Measurements from ENCODE around the gene FCN2.

FCN2 gene

GRCh38 chr9:134880484-134881312 is at the start of gene FCN2:
Gene FCN2, plus strand, starts transcription at chr9:134880810. Its CDS starts 12 bp downstream, at chr9:134880822.
- DNase-seq (ENCODE audit: low read depth in 4 of 4, low spot score in 1 of 4), result no peak

DNA sequence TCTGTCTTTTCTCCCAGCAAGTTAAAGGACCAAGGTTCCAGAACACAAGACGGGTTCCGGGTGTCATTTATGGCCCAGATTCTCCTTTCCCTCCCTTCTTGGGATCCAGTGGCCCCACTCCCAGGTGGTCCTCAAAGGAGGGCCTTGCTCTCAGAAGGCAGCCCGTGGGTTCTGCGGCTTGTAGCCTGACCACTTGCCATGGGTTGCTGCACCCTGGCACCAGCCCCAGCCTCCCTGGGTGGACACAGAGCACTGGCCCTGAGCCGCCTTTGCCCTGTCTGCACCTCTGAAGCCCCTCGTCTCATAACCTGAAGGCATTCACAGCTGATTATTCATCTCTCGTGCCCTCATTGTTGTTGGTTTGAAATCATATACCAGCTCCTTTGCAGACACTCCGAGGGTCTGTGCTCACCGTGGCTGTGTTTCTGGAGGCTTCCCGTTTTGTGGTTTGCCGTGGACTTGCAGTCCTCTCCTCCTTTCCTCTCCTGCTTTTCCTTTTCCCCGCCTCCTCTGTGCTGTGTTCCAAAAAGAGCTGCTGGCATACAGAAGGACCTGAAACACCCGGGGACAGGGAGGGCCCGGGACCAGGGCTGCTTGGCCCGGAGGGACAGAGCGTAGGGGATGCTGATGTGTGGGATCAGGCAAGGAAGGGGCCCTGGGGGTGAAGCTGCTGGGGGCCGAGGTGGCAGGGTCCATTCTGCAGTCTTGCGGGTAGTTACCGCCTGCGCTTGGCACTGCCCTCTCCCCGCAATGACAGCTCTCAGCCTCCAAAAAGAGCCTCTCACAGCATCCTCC is 49.5 kb upstream of the FCN2 start:
- no peak for DNase-seq (ENCODE audit: low read depth in 4 of 4, low spot score in 1 of 4)

- no peak for DNase-seq (ENCODE audit: low read depth in 4 of 4, low spot score in 1 of 4)
Observed at GRCh38 chr9:134832471-134832870, 48.1 kb upstream of the FCN2 start.

DNA sequence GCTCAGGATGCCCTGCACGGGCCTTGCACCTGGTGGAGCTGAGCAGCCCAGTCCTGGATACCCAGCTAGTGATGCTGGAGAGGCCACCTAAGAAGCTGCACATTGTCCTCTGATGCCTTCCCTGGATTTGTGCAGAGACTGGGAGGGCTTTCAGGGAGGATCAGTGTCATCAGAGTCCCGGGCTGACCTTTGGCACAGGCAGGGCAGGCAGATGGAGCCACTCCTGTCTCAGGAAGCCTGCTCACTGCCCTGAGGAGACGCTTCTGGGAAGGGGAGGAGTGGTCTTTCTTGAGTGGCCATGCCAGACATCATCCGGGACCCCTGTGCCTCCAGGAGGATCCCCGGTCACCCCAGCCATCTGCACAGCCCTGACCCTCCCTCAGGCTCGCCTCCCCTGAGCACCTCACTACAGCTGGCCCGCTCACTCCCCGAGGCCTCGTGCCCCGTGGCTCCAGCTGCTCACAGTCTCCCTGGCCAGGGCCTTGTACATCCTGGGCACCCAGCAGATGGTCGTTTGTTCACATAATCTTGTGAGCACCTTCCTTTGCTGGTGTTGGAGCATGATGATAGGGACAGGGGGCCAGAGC is 47.2 kb upstream of the FCN2 start:
- DNase-seq (ENCODE audit: low read depth in 4 of 4, low spot score in 1 of 4), result no peak

GRCh38 chr9:134834217-134834956 is 46.2 kb upstream of the FCN2 start:
- DNase-seq (ENCODE audit: low read depth in 4 of 4, low spot score in 1 of 4), result no peak

GRCh38 chr9:134834957-134835419 is 45.6 kb upstream of the FCN2 start:
- no peak for DNase-seq (ENCODE audit: low read depth in 4 of 4, low spot score in 1 of 4)

- no peak for DNase-seq (ENCODE audit: low read depth in 4 of 4, low spot score in 1 of 4)
Observed at GRCh38 chr9:134835448-134835847, 45.2 kb upstream of the FCN2 start.

GRCh38 chr9:134835987-134836386 is 44.6 kb upstream of the FCN2 start:
- DNase-seq (ENCODE audit: low read depth in 4 of 4, low spot score in 1 of 4), result no peak

DNA sequence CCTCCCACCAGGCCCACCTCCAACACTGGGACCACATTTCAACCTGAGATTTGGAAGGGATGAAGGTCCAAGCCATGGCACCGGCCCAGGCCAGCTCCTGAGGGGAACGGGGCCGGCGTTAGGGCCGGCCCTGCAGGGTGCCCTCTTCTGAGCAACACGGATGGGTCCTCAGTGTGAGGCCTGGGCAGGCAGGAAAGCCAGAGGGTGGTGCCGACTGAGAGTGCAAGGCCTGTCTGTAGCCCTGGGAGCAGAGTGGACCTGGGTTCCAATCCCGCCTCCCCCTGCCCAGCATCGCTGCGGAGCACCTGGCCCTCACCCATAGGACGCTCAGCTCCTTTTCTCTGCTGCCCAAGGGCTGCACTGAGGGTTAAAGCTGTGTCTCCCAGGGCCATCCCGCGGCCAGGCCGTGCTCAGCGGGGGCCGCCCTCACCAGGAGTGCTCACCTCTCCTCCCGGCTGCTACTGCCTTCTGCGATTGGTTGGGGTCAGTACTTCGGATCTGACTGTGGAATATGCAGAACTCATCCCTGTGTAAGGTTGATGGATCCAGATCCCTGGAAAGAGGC is 44.1 kb upstream of the FCN2 start:
- DNase-seq (ENCODE audit: low read depth in 4 of 4, low spot score in 1 of 4), result no peak

- no peak for DNase-seq (ENCODE audit: low read depth in 4 of 4, low spot score in 1 of 4)
Observed at GRCh38 chr9:134837529-134837928, 43.1 kb upstream of the FCN2 start.

DNA sequence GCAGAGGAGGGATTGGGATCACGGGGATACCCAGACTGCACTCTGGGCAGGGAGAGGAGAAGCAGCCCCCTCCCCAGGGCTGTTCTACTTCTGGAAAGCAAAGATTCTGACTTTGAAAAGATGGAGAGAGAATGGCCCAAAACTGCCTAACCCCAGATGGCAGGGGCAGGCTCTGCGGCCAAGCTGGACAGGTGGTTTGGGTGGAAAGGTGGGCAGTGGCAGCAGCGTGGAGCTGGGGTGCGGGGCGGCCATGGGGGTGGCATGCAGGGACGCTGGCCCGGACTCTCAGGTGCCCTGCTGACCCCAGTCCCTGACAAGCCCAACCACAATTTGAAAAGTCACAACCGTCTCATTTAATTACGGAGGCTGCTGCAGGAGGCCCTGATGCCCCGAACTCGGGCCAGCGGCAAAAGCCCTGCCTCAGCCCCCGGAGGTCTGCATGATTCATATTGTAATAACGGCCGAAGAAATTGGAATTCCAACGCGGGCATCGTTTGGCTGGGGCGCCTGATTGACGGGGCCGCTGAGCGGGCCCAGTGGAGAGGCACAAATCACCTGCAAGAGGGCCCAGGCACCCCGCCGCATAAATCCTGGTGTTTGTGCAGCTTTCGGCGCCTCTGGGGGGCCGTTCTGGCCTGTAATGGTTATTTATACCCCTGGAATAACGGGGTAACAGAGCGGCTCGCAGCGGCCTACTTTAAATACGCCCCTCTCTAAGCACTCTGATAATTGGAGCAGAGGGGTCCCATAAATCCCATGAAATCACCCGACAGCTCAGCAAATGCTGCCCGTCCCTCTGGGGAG is 41.8 kb upstream of the FCN2 start:
- no peak for DNase-seq (ENCODE audit: low read depth in 4 of 4, low spot score in 1 of 4)

DNA sequence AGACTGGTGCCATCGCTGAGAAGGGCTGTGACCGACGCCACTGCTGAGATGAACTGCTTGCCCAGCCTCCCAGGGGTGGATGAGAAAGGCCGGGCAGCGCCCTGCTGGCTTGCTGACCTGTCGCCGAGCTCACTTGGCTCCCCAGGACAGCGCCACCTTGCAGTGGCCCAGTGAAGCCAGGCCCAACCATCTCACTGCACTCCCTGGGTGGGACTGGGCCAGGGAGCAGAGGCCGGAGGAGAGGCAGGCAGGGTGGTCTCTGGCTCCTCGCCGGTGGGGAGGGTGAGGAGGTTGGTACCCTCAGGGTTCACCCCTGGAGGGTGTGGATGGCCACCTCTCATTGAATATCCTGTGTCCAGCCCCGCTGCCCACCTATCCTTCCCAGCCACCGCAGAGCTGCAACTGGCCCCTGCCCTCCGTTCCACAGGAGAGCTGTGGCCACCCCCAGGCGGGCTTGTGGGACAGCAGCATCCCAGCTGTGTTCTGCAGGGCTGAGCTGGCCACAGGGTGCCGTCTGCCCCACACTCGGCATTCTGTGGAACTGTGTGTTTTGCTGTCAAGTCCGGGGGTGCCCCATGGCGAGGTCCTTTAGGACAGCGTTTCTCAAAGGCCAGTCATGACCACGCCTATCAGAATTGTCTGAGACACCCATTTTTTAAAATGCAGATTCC is 41.0 kb upstream of the FCN2 start:
- no peak for DNase-seq (ENCODE audit: low read depth in 4 of 4, low spot score in 1 of 4)

- no peak for DNase-seq (ENCODE audit: low read depth in 4 of 4, low spot score in 1 of 4)
Observed at GRCh38 chr9:134840511-134840910, 40.1 kb upstream of the FCN2 start.

- no peak for DNase-seq (ENCODE audit: low read depth in 4 of 4, low spot score in 1 of 4)
Observed at GRCh38 chr9:134841180-134841904, 39.3 kb upstream of the FCN2 start.

GRCh38 chr9:134842321-134842720 is 38.3 kb upstream of the FCN2 start:
- DNase-seq (ENCODE audit: low read depth in 4 of 4, low spot score in 1 of 4), result no peak

GRCh38 chr9:134843740-134844139 is 36.9 kb upstream of the FCN2 start:
- no peak for DNase-seq (ENCODE audit: low read depth in 4 of 4, low spot score in 1 of 4)

- DNase-seq (ENCODE audit: low read depth in 4 of 4, low spot score in 1 of 4), result no peak
Observed at GRCh38 chr9:134844821-134845220, 35.8 kb upstream of the FCN2 start.

GRCh38 chr9:134846187-134846586 is 34.4 kb upstream of the FCN2 start:
- DNase-seq (ENCODE audit: low read depth in 4 of 4, low spot score in 1 of 4), result no peak

DNA sequence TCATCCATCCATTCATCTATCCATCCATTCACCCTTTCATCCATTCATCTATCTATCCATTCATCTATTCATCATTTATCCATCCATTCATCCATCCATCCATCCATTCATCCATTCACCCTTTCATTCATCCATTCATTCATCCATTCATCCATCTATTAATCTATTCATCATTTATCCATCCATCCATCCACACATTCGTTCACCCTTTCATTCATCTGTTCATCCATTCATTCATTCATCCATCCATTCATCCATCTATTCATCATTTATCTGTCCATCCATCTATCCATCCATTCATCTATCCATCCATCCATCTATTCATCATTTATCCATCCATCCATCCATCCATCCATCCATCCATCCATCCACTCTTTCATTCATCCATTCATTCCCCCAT is 33.9 kb upstream of the FCN2 start:
- no peak for DNase-seq (ENCODE audit: low read depth in 4 of 4, low spot score in 1 of 4)

All from stimulated activated CD4-positive, alpha-beta T cell treated with anti-CD3 and anti-CD28 coated beads, Interleukin-1b, Interleukin-23, amount 100 ng/mL, for 24 hours (primary cell).